ENCODE measurements around the gene SNUPN. TPM values are rescaled to one million over a fixed set of nuclear protein-coding genes. Genes with fewer than 3 reads are reported as not detected.
A peak's percentile ranks its signal among the peaks of the same experiment; 100 is the strongest.
"Not testable (repeated sequence)": the region's sequence is repeated elsewhere in the genome, so short reads cannot be mapped to it uniquely, and the experiment has no call there.

The SNUPN gene
- total RNA-seq, 1 donor from 2014 or later: 17.4 TPM

DNA sequence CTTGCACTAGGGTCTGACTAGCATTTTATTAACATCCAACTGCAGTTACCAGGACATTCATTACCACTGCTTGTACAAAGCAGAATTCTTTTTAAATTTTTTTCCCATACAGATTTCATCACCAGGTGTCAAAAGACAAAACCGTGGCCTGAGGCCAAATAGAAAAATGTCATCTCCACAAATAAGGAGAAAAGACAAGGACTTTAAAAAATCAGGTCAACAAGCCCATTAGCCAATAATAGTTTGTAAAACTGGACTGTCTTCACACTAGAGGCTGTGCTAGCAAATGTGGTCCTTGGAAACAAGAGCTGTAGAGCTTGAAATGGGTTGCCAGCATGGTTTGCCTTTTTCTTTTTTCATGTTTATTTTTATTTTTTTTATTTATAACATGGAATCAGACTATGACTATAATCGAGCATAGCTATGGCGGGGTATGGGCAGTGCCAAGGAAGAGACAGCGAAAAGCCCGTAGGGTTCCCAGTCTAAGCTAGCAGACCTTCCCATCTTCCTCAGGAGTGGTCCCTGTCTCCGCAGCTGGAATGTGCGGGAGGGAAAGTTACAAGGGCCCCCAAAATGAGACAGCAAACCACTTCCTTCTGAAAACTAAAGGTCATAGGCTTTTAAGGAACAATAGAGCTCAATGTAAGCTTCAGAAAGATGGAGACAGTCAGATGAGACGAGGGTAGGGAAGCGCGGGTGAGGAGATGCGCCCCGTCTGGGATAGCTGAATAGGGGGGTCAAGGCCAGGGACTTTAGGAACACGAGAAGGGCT lies 47.9 kb downstream of the SNUPN start:
- Histone ChIP-seq H3K4me3 (ENCODE audit: low read depth, low read length) (peak overlapping the region; percentile 57), H3K36me3 (ENCODE audit: control insufficient read depth, insufficient read depth, low read length) (no peaks in the 10 kb centered on the region), H3K27me3 (ENCODE audit: control insufficient read depth, insufficient read depth, low read length) (no peaks in the 10 kb centered on the region)
- TF ChIP-seq, protein P1, sequence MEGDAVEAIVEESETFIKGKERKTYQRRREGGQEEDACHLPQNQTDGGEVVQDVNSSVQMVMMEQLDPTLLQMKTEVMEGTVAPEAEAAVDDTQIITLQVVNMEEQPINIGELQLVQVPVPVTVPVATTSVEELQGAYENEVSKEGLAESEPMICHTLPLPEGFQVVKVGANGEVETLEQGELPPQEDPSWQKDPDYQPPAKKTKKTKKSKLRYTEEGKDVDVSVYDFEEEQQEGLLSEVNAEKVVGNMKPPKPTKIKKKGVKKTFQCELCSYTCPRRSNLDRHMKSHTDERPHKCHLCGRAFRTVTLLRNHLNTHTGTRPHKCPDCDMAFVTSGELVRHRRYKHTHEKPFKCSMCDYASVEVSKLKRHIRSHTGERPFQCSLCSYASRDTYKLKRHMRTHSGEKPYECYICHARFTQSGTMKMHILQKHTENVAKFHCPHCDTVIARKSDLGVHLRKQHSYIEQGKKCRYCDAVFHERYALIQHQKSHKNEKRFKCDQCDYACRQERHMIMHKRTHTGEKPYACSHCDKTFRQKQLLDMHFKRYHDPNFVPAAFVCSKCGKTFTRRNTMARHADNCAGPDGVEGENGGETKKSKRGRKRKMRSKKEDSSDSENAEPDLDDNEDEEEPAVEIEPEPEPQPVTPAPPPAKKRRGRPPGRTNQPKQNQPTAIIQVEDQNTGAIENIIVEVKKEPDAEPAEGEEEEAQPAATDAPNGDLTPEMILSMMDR (IDR thresholded peaks at IDR 0.05; ENCODE audit: insufficient read depth, low read length, poor library complexity, severe bottlenecking): no peak
- DNase-seq (ENCODE audit: low read depth): no peak

DNA sequence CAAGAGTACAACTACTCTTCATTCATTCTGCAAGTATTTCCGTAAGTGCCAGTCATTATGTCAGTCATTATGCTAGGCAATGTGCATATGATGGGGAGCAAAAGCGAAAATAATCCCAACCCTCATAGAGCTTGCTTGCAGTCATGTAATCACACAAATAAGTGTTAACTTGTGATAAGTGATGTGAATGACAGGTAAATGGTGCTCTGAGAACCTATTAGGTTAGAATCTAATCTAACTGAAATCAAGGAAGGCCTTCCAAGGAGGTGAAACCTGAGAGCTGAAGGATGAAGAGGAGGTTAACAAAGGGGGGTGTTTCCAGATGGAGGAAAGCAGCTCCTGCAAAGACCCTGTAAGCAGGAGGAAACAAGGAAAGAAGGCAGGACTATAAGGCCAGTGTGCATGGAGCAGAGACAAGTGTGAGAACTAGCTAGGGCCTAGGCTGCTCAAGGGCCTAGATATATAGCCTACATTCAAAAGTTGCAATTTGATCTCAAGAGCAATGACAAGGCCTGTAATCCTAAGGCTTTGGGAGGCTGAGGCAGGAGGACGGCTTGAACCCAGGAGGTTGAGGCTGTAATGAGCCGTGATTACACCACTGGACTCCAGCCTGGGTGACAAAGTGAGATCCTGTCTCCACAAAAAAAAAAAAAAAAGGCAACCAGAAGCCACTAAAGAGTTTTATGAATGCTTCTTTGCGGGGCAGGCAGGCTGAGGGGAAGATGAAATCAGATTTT lies 51.7 kb downstream of the SNUPN start:
- TF ChIP-seq, protein P1 (IDR thresholded peaks at IDR 0.05; ENCODE audit: insufficient read depth, low read length, poor library complexity, severe bottlenecking): no peak
- Histone ChIP-seq H3K36me3 (ENCODE audit: control insufficient read depth, insufficient read depth, low read length) (no peaks in the 10 kb centered on the region), H3K27me3 (ENCODE audit: control insufficient read depth, insufficient read depth, low read length) (no peaks in the 10 kb centered on the region), H3K4me3 (ENCODE audit: low read depth, low read length) (no peak overlapping the region)
- no peak for DNase-seq (ENCODE audit: low read depth)

DNA sequence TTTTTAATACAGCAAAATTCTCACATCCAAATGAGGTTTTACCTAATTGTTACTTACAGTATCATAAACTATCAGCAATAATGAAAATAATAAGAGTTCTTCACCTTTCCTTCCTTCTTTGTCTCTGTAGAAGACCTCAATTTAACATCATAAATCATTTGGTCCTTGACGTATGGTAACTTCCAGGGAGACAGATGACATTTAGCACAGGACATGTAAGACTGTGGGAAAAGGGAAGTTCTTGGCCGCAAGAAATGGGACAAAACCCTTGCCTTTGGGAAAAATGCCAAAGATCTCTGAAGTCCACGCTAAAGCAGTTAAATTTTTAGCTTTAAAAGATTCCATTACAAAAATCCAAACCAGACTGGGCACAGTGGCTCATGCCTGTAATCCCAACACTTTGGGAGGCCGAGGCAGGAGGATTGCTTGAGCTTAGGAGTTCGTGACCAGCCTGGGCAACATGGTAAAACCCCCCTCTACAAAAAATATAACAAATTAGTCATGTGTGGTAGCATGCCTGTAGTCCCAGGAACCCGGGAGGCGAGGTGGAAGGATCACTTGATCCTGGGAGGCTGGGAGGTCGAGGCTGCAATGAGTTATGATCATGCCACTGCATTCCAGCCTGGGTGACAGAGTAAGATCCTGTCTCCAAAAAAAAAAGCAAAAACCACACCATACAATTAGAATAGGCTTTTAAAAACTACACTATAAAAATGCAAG lies 55.2 kb downstream of the SNUPN start:
- no peak for DNase-seq (ENCODE audit: low read depth)
- Histone ChIP-seq H3K27me3 (ENCODE audit: control insufficient read depth, insufficient read depth, low read length) (no peaks in the 10 kb centered on the region), H3K4me3 (ENCODE audit: low read depth, low read length) (no peak overlapping the region), H3K36me3 (ENCODE audit: control insufficient read depth, insufficient read depth, low read length) (no peaks in the 10 kb centered on the region)
- TF ChIP-seq, protein P1 (IDR thresholded peaks at IDR 0.05; ENCODE audit: insufficient read depth, low read length, poor library complexity, severe bottlenecking): no peak

DNA sequence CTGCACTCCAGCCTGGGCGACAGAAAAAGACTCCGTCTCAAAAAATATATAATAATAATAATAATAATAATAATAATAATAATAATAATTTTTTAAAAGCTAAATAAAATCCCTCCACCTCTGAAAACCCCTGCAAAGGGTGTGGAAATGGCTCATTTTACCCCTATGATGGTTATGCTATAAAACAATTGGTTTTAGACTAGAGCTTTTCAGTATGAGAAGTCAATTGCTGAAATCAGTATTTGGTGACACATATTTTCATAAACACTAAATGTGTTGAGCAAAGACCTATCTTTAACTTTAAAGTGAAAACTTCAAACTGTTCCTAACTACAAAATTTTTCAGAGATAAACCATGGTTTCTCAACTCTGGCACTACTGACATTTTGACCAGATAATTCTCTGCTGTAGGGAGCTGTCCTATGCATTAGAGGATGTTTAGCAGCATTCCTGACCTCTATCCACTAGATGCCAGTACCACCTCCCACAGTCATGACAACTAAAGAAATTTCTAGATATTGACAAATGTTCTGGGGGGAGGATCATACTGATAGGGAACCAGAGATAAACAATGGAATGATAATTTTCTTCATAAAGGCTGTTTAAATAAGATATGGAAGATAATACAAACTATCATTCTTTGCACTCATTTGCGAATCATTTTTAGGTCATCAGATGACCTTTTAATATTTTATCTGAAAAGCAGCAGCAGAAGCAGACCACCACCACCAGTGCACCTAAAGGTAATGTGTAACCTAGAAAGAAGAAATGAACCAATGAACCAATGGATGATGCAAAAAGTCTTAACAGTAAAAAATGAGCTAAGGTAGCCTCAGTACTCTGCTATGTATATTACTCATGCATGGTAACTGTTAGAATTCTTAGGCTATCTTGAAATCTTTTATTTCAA lies 60.2 kb downstream of the SNUPN start:
- TF ChIP-seq, protein P1 (IDR thresholded peaks at IDR 0.05; ENCODE audit: insufficient read depth, low read length, poor library complexity, severe bottlenecking): no peak
- no peaks in the 10 kb centered on the region for H3K36me3 ChIP-seq (ENCODE audit: control insufficient read depth, insufficient read depth, low read length)
- no peak overlapping the region for H3K4me3 ChIP-seq (ENCODE audit: low read depth, low read length)
- DNase-seq (ENCODE audit: low read depth): no peak
- H3K27me3 ChIP-seq (ENCODE audit: control insufficient read depth, insufficient read depth, low read length): no peaks in the 10 kb centered on the region

DNA sequence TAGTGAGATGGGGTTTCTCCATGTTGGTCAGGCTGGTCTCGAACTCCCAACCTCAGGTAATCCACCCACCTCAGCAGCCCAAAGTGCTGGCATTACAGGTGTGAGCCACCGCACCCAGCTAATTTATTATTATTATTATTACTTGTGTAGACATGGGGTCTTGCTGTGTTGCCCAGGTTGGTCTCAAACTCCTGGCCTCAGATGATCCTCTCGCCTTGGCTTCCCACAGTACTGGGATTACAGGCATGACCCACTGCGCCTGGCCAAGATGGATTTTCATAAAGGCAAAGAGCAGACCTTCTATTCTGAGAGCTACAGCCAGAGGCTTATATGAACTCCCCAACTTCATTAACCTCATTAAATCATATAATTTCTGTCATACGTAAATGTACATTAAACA lies 63.6 kb downstream of the SNUPN start:
- Histone ChIP-seq H3K36me3 (ENCODE audit: control insufficient read depth, insufficient read depth, low read length) (no peaks in the 10 kb centered on the region), H3K27me3 (ENCODE audit: control insufficient read depth, insufficient read depth, low read length) (no peaks in the 10 kb centered on the region), H3K4me3 (ENCODE audit: low read depth, low read length) (no peak overlapping the region)
- TF ChIP-seq, protein P1 (IDR thresholded peaks at IDR 0.05; ENCODE audit: insufficient read depth, low read length, poor library complexity, severe bottlenecking): no peak
- DNase-seq (ENCODE audit: low read depth): no peak

DNA sequence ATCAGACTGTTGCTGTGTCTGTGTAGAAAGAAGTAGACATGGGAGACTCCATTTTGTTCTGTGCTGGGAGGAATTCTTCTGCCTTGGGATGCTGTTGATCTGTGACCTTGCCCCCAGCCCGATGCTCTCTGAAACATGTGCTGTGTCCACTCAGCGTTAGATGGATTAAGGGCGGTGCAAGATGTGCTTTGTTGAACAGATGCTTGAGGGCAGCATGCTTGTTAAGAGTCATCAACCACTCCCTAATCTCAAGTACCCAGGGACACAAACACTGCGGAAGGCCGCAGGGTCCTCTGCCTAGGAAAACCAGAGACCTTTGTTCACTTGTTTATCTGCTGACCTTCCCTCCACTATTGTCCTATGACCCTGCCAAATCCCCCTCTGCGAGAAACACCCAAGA lies 66.2 kb downstream of the SNUPN start:
- not testable (repeated sequence) for DNase-seq (ENCODE audit: low read depth); H3K27me3 ChIP-seq (ENCODE audit: control insufficient read depth, insufficient read depth, low read length); H3K4me3 ChIP-seq (ENCODE audit: low read depth, low read length); H3K36me3 ChIP-seq (ENCODE audit: control insufficient read depth, insufficient read depth, low read length)

DNA sequence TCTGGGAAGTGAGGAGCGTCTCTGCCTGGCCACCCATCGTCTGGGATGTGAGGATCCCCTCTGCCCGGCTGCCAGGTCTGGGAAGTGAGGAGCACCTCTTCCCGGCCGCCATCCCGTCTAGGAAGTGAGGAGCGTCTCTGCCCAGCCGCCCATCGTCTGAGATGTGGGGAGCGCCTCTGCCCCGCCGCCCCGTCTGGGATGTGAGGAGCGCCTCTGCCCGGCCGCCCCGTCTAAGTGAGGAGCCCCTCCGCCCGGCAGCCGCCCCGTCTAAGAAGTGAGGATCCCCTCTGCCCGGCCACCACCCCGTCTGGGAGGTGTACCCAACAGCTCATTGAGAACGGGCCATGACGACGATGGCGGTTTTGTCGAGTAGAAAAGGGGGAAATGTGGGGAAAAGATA lies 66.6 kb downstream of the SNUPN start:
- not testable (repeated sequence) for DNase-seq (ENCODE audit: low read depth); H3K27me3 ChIP-seq (ENCODE audit: control insufficient read depth, insufficient read depth, low read length); H3K4me3 ChIP-seq (ENCODE audit: low read depth, low read length); H3K36me3 ChIP-seq (ENCODE audit: control insufficient read depth, insufficient read depth, low read length)
